Testis (tissue), 3 donors: ENCODE results near the gene PURA. TPM values are rescaled to one million over a fixed set of nuclear protein-coding genes. Genes with fewer than 3 reads are reported as not detected.

Experiments
- DNase-seq: peaks from one replicate; pipeline ENCODE4 v3.0.0-alpha.2; 2019
- H3K27ac ChIP-seq, 2 donors: fragments of 200-600 bp; sonication (generic); one replicate each; pipeline ENCODE4 v1.5.1; 2019
- H3K27me3 ChIP-seq: fragments of 200-600 bp; sonication (generic); one replicate; pipeline ENCODE4 v1.5.1; 2019
- H3K36me3 ChIP-seq: fragments of 200-600 bp; sonication (generic); one replicate; pipeline ENCODE4 v1.5.1; 2017; ENCODE audit warnings: low read depth; ENCODE audit errors: missing control alignments
- H3K4me1 ChIP-seq: fragments of 200-600 bp; sonication (generic); one replicate; pipeline ENCODE4 v1.5.1; 2019
- H3K4me3 ChIP-seq, 2 donors: fragments of 200-600 bp; sonication (generic); one replicate each; pipeline ENCODE4 v1.5.1; 2017 to 2019
- H3K9me3 ChIP-seq: fragments of 200-600 bp; sonication (generic); one replicate; pipeline ENCODE4 v1.5.1; 2017
- POLR2A ChIP-seq: fragments of 450-650 bp; IDR thresholded peaks from one replicate; pipeline ENCODE4 v1.6.1; 2017; ENCODE audit warnings: antibody characterized with exemption, mild to moderate bottlenecking, moderate library complexity
- WGBS, 2 donors: methylation state at CpG; one replicate each; pipeline ENCODE4 v1.1.5; 2018; 5-methylcytosine and 5-hydroxymethylcytosine counted together
- intact Hi-C: fragments of 100-400 bp; cut with DNase I; formaldehyde crosslinking; loops from one replicate; pipeline ENCODE4 v1.15.1; 2023; ENCODE audit warnings: low total_unique reads
- polyA plus RNA-seq: library from polyadenylated mRNA; stranded (reverse); fragments of 350-450 nt; fragmentation: Illumina TruSeq; extraction: RNeasy Lipid Tissue Mini Kit (QIAGEN cat#74804); gene quantifications from one replicate; pipeline ENCODE4 v1.2.3, GENCODE V29; 2014; ENCODE audit warnings: low read depth, low replicate concordance; ENCODE audit not compliant: insufficient read depth
- total RNA-seq, 2 donors: library from RNA; depleted of rRNA; stranded (reverse); fragments of >200 nt; gene quantifications; one replicate each; pipeline ENCODE4 v1.2.3, GENCODE V29; 2016
- TF ChIP-seq, protein P1 (sequence below), 3 experiments: fragments of 450-650 bp in 2 of 3; fragments of 200-600 bp in 1 of 3; sonication (generic) in 1 of 3; IDR thresholded peaks; one replicate each; pipeline ENCODE4 v1.5.1; 2016 to 2019; ENCODE audit warnings: antibody characterized with exemption in 3 of 3, mild to moderate bottlenecking in 2 of 3, moderate library complexity in 1 of 3

Gene PURA
- total and polyA plus RNA-seq, 3 donors from 2014 or later: 9.3 to 26.9 (median 22.9) TPM

DNA sequence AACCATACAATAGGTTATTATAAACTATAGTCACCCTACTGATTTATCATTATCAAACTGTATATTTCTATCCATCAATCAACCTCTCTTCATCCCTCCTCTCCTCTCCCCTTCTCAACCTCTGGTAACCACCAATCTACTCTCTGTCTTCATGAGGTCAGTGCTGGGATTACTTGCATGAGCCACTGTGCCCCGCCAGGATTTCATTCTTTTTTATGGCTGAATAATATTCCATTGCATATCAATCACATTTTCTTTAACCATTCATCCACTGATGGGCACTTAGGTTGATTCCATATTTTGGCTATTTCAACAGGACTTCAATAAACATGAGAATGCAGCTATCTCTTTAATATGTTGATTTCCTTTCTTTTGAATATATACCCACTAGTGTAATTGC lies 10.8 kb upstream of the PURA start:
- Histone ChIP-seq H3K4me1 (peaks cover 10% of the 10 kb centered on the region), H3K27ac (no peak overlapping the region), H3K9me3 (no peaks in the 10 kb centered on the region), H3K36me3 (no peaks in the 10 kb centered on the region), H3K4me3 (no peak overlapping the region), H3K27me3 (no peaks in the 10 kb centered on the region)
- TF ChIP-seq POLR2A: no peak
- TF ChIP-seq, protein P1, sequence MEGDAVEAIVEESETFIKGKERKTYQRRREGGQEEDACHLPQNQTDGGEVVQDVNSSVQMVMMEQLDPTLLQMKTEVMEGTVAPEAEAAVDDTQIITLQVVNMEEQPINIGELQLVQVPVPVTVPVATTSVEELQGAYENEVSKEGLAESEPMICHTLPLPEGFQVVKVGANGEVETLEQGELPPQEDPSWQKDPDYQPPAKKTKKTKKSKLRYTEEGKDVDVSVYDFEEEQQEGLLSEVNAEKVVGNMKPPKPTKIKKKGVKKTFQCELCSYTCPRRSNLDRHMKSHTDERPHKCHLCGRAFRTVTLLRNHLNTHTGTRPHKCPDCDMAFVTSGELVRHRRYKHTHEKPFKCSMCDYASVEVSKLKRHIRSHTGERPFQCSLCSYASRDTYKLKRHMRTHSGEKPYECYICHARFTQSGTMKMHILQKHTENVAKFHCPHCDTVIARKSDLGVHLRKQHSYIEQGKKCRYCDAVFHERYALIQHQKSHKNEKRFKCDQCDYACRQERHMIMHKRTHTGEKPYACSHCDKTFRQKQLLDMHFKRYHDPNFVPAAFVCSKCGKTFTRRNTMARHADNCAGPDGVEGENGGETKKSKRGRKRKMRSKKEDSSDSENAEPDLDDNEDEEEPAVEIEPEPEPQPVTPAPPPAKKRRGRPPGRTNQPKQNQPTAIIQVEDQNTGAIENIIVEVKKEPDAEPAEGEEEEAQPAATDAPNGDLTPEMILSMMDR (IDR thresholded peaks at IDR 0.05): no peak
- no peak for DNase-seq
- WGBS, 2 donors: 65 to 73% methylated on average over 1 of the region's 1 CpG
- intact Hi-C loops: no loop called here

DNA sequence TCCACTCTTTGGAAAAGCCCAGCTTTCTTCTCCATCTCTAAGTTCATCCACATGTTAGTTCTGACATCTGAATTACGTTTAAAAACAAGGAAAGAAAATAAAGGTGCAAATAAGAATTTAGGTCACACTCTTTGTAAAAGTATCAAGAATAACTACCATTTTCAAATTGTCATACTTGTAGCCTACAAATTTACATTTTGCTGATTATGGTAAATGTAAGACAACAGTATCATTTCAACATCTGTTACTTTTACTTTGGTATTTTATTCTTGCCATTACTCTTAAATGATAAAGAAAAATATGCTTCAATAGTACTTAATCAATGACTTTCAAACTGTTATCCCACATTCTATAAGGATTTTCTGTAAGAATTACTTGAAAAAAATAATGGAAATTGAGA lies 9.8 kb upstream of the PURA start:
- 55 to 61% methylated on average over 1 of the region's 1 CpG for WGBS, 2 donors
- peaks cover 16% of the 10 kb centered on the region for H3K4me1 ChIP-seq
- TF ChIP-seq POLR2A: no peak
- no peak overlapping the region for H3K4me3 ChIP-seq
- no peaks in the 10 kb centered on the region for H3K27me3 ChIP-seq
- no peak for DNase-seq
- H3K9me3 ChIP-seq: no peaks in the 10 kb centered on the region
- no peaks in the 10 kb centered on the region for H3K36me3 ChIP-seq
- intact Hi-C loops: no loop called here
- no peak overlapping the region for H3K27ac ChIP-seq

DNA sequence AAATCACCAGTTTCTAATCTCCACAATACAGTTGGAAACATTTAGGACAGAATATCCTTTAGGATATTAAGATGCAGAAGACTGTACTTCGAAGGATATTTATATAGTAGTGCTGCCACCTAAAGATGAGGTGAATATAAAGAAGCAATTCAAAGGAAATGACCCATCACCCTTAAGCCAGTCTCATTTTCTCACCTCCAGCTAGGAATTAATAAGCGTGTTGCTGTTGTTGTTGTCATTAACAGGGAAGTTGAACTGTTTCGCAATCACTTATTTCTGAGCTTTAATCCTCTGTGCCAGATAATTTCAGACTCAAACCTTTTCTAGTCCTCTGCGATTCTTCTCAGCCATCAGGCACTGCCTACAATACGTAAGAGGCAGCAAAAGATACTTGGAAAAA lies 7.8 kb upstream of the PURA start:
- DNase-seq: no peak
- TF ChIP-seq, protein P1 (IDR thresholded peaks at IDR 0.05): no peak
- TF ChIP-seq POLR2A: no peak
- Histone ChIP-seq H3K4me1 (peaks cover 22% of the 10 kb centered on the region), H3K9me3 (no peaks in the 10 kb centered on the region), H3K27ac (peak overlapping the region; percentile 97 to 98), H3K27me3 (no peaks in the 10 kb centered on the region), H3K4me3 (no peak overlapping the region), H3K36me3 (no peaks in the 10 kb centered on the region)
- WGBS, 2 donors: 41 to 42% methylated on average over 5 of the region's 5 CpGs
- intact Hi-C loops: no loop called here

DNA sequence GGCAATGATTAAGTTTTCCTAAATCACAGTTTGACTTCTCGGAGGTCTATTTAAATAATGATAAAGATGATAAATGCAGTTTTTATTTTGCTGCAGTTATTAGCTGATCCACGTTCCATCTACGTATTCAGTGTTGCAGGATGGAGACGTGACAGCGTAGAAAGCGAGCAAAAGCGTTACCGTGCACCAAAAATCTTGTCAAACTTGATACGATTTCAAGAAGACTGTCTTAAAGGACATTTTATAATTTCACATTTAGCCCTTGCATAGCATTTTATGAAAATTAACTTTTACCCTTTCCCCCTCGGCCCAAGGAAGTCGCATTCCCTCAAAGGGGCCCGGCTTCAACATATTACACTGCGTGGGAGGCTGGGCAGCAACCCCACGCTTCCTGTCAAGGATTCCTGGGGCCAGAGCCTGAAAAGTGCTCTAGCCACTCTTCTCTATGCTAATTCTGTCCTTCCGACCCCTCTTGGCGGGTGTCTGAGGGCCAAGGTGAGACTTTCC lies 7.1 kb upstream of the PURA start:
- intact Hi-C loops: no loop called here

DNA sequence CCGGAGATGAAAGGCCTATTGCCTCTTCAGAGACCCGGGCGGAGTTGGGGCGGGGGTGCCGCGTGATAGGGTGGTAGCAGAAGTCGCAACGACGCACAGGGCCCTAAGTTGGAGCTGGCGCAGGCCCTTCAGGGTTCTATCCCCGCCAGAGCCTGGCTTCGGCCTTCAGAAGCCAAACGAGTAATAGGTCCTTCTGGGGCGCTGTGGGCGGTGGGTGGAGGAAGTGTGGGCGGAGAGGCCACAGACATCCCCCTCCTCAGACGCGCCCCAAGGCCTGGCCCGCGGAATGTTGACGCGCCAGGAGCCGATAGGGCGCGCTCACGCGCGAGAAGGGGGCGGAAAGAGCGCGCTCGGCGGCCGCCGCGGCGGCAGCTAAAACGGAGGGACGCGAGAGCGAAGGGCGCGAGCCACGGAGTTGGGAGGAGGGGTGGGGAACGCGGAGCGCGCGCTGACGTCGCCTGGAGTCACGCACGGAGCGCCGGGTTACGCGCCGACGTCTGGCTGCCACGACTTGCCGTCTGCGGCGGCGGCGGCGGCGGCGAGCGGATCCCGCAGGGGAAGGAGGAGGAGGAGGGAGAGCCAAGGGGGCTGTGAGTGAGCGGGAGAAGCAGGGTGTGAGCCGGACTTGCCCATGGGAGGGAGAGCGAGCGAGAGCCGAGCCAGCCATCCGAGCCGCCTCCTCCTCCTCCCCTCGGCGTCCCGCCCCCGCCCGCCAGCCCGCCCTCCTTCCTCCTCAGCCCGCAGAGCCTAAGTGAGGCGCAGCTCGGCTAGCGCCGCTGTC lies 6.4 kb upstream of the PURA start:
- 0% methylated on average over 13 to 87 of the region's 88 CpGs for WGBS, 2 donors
- peak overlapping the region; percentile 97 to 98 for H3K27ac ChIP-seq
- peak; percentile 95 for DNase-seq
- no peaks in the 10 kb centered on the region for H3K9me3 ChIP-seq
- H3K4me3 ChIP-seq: peak overlapping the region; percentile 76 to 87
- peaks cover 30% of the 10 kb centered on the region for H3K4me1 ChIP-seq
- TF ChIP-seq, protein P1 (IDR thresholded peaks at IDR 0.05): peak in 1 of 3 experiments; percentile 31
- no peak for TF ChIP-seq POLR2A
- intact Hi-C loops: no loop called here
- no peaks in the 10 kb centered on the region for H3K36me3 ChIP-seq
- H3K27me3 ChIP-seq: no peaks in the 10 kb centered on the region

More for the DNA sequence above, 7.1 kb upstream of the PURA start:
- Histone ChIP-seq H3K4me1 (peaks cover 24% of the 10 kb centered on the region), H3K27ac (peak overlapping the region; percentile 97 to 98), H3K4me3 (peak overlapping the region; percentile 76 to 87), H3K36me3 (no peaks in the 10 kb centered on the region), H3K9me3 (no peaks in the 10 kb centered on the region), H3K27me3 (no peaks in the 10 kb centered on the region)
- no peak for DNase-seq
- 15 to 17% methylated on average over 16 of the region's 16 CpGs for WGBS, 2 donors
- no peak for TF ChIP-seq POLR2A
- TF ChIP-seq, protein P1 (IDR thresholded peaks at IDR 0.05): no peak
